Measurements from ENCODE around the gene NDUFA9.

- TF ChIP-seq, protein P1, sequence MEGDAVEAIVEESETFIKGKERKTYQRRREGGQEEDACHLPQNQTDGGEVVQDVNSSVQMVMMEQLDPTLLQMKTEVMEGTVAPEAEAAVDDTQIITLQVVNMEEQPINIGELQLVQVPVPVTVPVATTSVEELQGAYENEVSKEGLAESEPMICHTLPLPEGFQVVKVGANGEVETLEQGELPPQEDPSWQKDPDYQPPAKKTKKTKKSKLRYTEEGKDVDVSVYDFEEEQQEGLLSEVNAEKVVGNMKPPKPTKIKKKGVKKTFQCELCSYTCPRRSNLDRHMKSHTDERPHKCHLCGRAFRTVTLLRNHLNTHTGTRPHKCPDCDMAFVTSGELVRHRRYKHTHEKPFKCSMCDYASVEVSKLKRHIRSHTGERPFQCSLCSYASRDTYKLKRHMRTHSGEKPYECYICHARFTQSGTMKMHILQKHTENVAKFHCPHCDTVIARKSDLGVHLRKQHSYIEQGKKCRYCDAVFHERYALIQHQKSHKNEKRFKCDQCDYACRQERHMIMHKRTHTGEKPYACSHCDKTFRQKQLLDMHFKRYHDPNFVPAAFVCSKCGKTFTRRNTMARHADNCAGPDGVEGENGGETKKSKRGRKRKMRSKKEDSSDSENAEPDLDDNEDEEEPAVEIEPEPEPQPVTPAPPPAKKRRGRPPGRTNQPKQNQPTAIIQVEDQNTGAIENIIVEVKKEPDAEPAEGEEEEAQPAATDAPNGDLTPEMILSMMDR (IDR thresholded peaks at IDR 0.05) = no peak
- no peak for TF ChIP-seq POLR2AphosphoS5 (IDR thresholded peaks at IDR 0.05)
- no peak for TF ChIP-seq POLR2A (IDR thresholded peaks at IDR 0.05; ENCODE audit: low read depth)
Observed at GRCh38 chr12:4653257-4653656, 4.3 kb downstream of the NDUFA9 start.
